GM12874 (cell line): ENCODE measurements around the gene APH1B.

ENCODE experiments used
- CTCF ChIP-seq: IDR thresholded peaks from 2 replicates; pipeline ENCODE4 v1.5.1; 2011; ENCODE audit warnings: low read depth, mild to moderate bottlenecking, control low read depth, low read length, moderate library complexity; ENCODE audit not compliant: insufficient read depth

The APH1B gene

GRCh38 chr15:63313825-63314224 lies 36.4 kb downstream of the APH1B start:
- no peak for TF ChIP-seq CTCF

DNA sequence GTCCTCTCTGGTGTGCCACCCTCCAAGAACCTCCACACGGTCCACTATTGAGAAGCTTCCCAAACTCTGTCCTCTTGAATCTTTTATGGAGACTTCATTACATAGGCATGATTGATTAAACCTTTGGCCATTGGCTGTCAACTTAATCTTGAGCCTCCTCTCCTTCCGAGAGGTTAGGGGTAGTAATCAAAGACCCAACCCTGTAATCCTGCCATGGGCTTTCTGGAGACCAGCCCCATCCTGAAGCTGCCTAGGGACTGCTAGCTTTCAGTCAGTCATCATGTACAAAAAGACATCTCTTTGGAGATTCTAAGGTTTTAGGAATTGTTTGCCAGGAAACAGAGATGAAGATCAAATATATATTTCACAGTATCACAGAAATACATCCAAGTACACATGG lies 37.0 kb downstream of the APH1B start:
- no peak for TF ChIP-seq CTCF

- TF ChIP-seq CTCF, result no peak
These were observed 40.9 kb downstream of the APH1B start for GRCh38 chr15:63318344-63318743.

DNA sequence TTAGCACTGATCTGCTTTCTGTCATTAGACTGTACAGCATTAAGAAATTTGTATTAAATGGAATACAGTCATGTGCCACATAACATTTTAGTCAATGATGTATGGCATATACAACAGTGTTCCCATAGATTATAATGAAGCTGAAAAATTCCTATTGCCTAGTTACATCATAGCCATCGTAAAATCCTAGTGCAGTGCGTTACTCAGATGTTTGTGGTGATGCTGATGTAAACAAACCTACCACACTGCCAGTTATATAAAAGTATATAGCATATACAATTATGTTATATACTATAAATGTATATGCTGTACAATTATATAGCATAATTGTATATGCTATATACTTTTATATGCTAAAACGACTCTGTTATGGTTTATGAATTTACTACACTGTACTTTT lies 41.7 kb downstream of the APH1B start:
- no peak for TF ChIP-seq CTCF

- TF ChIP-seq CTCF, result no peak
These were observed 44.1 kb downstream of the APH1B start for GRCh38 chr15:63321462-63321861.

GRCh38 chr15:63322541-63322940 lies 45.1 kb downstream of the APH1B start:
- TF ChIP-seq CTCF, result no peak

GRCh38 chr15:63323798-63324563 lies 46.6 kb downstream of the APH1B start:
- TF ChIP-seq CTCF, result no peak

GRCh38 chr15:63324770-63325169 lies 47.4 kb downstream of the APH1B start:
- no peak for TF ChIP-seq CTCF
